Heart left ventricle (tissue), 16 donors: ENCODE measurements around the gene SMAD7. TPM values are rescaled to one million over a fixed set of nuclear protein-coding genes. Genes with fewer than 3 reads are reported as not detected.
A peak's percentile ranks its signal among the peaks of the same experiment; 100 is the strongest.

Experiments
- ATAC-seq, 4 donors: fragments of 200-7000 bp; cut with Tn5 transposase; one replicate each; pipeline ENCODE4 v1.9.1; 2020 to 2022; ENCODE audit warnings: moderate library complexity in 4 of 4, mild to moderate bottlenecking in 3 of 4, moderate number of reproducible peaks in 1 of 4
- DNase-seq, 5 donors: peaks; one replicate each; pipeline ENCODE4 v3.0.0-alpha.2; 2020
- H3K27ac ChIP-seq, 12 donors: fragments of 200-600 bp; sonication (generic) in 4 of 12; one replicate each; pipeline versions ENCODE4 v1.5.0 to v1.8.0; 2016 to 2022; ENCODE audit warnings: mild to moderate bottlenecking in 2 of 12
- H3K27me3 ChIP-seq, 9 donors: fragments of 200-600 bp; sonication (generic) in 2 of 9; one replicate each; pipeline versions ENCODE4 v1.5.1 to v1.8.0; 2016 to 2022; ENCODE audit warnings: mild to moderate bottlenecking in 3 of 9
- H3K36me3 ChIP-seq, 9 donors: fragments of 200-600 bp; sonication (generic) in 2 of 9; one replicate each; pipeline versions ENCODE4 v1.5.0 to v1.8.0; 2018 to 2022; ENCODE audit warnings: mild to moderate bottlenecking in 2 of 9
- H3K4me1 ChIP-seq, 12 donors: fragments of 200-600 bp; sonication (generic) in 4 of 12; one replicate each; pipeline versions ENCODE4 v1.5.0 to v1.8.0; 2016 to 2022; ENCODE audit warnings: mild to moderate bottlenecking in 3 of 12
- H3K4me3 ChIP-seq, 12 donors: fragments of 200-600 bp; sonication (generic) in 4 of 12; one replicate each; pipeline versions ENCODE4 v1.5.0 to v1.8.0; 2017 to 2022; ENCODE audit warnings: mild to moderate bottlenecking in 9 of 12, moderate library complexity in 4 of 12
- H3K9me3 ChIP-seq, 12 donors: fragments of 200-600 bp; sonication (generic) in 4 of 12; one replicate each; pipeline versions ENCODE4 v1.5.0 to v1.8.0; 2016 to 2022; ENCODE audit warnings: mild to moderate bottlenecking in 1 of 12
- POLR2A ChIP-seq, 2 donors: fragments of 450-650 bp; IDR thresholded peaks; one replicate each; pipeline ENCODE4 v1.6.1; 2017; ENCODE audit warnings: antibody characterized with exemption in 2 of 2, mild to moderate bottlenecking in 2 of 2, moderate library complexity in 2 of 2
- WGBS, 4 donors: extraction: QIAGEN DNeasy Blood & Tissue Kit in 2 of 4; methylation state at CpG; one replicate each; pipeline versions ENCODE4 v1.1.5 to v1.1.7; 2013 to 2018; 5-methylcytosine and 5-hydroxymethylcytosine counted together
- intact Hi-C, 10 donors: fragments of 100-400 bp; cut with DNase I; formaldehyde crosslinking; loops; one replicate each; pipeline versions ENCODE4 v1.11.1 to v1.14.2; 2022
- polyA plus RNA-seq, 2 donors: library from polyadenylated mRNA; stranded (reverse); fragments of 200-250 nt; gene quantifications; one replicate each; pipeline ENCODE4 v1.2.3, GENCODE V29; 2013
- total RNA-seq, 9 donors: library from RNA; depleted of rRNA in 2 of 9; stranded (reverse); fragments of >200 nt in 2 of 9; fragmentation: NEBNext Ultra II Directional in 3 of 9; extraction: Animal tissue kit (Norgen Biotek cat#: 25700) in 3 of 9; gene quantifications; one replicate each; pipeline versions ENCODE4 v1.1.0 to v1.2.4, GENCODE V29; 2016 to 2023
- TF ChIP-seq, protein P1 (sequence below), 12 donors: fragments of 200-600 bp; sonication (generic) in 4 of 12; IDR thresholded peaks; one replicate each; pipeline versions ENCODE4 v1.5.0 to v1.8.0; 2018 to 2022; ENCODE audit warnings: antibody characterized with exemption in 12 of 12, mild to moderate bottlenecking in 5 of 12
- donor health status: ischemic (EF 13 %, LVEDD 7.1; RV severe dilation, severe dysfunction).
- donor health status: healthy with polysubstance abuse.
- donor health status: DM: no; HTN: yes; CAD: no.
- donor health status: DM: no; HTN: no; CAD: no.
- donor health status: ischemic (EF 25% LVEDD 6.9; RV normal size, moderate dysfunction).
- donor health status: ischemic (EF 25% LVEDD 5.7; RV mildly dilated, moderate dysfunction).
- donor health status: healthy.
- donor health status: DM: yes; HTN: yes; CAD: no.
- donor health status: ischemic (EF 35%, LVEDD 5.7; RV mildly dilated, moderate dysfunction).
- donor health status: nonischemic (EF 11% LVEDD 7.7; RV severe dilation, severe dysfunction).
- donor health status: DM: yes; HTN: yes; CAD: no.
- donor health status: PGD.
- donor health status: ischemic (EF 29% LVEDD 5.4; RV normal size, mild dysfunction).
- donor health status: nonischemic (EF 23%, LVEDD 6.1; RV moderate dilation, normal function).

Gene SMAD7
- total and polyA plus RNA-seq, 11 donors, result 9.1 to 32.0 (median 19.9) TPM

DNA sequence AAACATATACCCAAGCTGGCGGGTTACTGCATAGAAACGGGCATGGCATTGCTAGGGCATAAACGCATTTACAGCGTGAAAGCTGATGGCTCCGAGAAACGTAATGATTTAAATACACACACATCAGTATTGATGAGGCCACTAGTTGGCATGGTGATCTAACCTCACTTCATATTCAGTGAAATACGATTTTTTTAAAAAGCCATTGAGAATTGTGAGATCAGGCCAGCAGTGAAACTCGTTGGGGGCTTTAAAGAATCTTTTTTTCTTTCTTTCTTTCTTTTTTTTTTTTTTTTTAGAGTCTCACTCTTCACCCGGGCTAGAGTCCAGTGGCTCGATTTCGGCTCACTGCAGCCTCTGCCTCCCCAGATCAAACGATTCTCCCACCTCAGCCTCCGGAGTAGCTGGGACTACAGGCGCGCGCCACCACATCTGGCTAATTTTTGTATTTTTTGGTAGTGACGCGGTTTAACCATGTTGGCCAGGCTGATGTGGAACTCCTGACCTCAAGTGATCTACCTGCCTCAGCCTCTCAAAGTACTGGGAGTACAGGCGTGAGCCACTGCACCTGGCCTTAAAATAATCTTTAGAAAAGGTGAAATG, 2.4 kb upstream of the SMAD7 start:
- intact Hi-C loops, result loop anchor here in 5 of 10 donors (2.0 to 10.0 kb wide), 9 partner anchors 22 to 276 kb away; no protein-coding TSS in a partner anchor
- Histone ChIP-seq H3K4me3 (peak overlapping the region; percentile 43 to 98 (median 86)), H3K9me3 (no peaks in the 10 kb centered on the region), H3K36me3 (no peaks in the 10 kb centered on the region), H3K27me3 (peaks cover 0 to 6% (median 0%) of the 10 kb centered on the region in 9 donors), H3K27ac (peak overlapping the region; percentile 95 to 100 (median 98)), H3K4me1 (peaks cover 5 to 46% (median 33%) of the 10 kb centered on the region in 12 donors)
- no peak for TF ChIP-seq POLR2A (IDR thresholded peaks at IDR 0.05)
- TF ChIP-seq, protein P1, sequence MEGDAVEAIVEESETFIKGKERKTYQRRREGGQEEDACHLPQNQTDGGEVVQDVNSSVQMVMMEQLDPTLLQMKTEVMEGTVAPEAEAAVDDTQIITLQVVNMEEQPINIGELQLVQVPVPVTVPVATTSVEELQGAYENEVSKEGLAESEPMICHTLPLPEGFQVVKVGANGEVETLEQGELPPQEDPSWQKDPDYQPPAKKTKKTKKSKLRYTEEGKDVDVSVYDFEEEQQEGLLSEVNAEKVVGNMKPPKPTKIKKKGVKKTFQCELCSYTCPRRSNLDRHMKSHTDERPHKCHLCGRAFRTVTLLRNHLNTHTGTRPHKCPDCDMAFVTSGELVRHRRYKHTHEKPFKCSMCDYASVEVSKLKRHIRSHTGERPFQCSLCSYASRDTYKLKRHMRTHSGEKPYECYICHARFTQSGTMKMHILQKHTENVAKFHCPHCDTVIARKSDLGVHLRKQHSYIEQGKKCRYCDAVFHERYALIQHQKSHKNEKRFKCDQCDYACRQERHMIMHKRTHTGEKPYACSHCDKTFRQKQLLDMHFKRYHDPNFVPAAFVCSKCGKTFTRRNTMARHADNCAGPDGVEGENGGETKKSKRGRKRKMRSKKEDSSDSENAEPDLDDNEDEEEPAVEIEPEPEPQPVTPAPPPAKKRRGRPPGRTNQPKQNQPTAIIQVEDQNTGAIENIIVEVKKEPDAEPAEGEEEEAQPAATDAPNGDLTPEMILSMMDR (IDR thresholded peaks at IDR 0.05), result no peak
- 63 to 67% (median 65%) methylated on average over 19 of the region's 19 CpGs for WGBS, 4 donors
- DNase-seq (no peak), ATAC-seq (no peak)

DNA sequence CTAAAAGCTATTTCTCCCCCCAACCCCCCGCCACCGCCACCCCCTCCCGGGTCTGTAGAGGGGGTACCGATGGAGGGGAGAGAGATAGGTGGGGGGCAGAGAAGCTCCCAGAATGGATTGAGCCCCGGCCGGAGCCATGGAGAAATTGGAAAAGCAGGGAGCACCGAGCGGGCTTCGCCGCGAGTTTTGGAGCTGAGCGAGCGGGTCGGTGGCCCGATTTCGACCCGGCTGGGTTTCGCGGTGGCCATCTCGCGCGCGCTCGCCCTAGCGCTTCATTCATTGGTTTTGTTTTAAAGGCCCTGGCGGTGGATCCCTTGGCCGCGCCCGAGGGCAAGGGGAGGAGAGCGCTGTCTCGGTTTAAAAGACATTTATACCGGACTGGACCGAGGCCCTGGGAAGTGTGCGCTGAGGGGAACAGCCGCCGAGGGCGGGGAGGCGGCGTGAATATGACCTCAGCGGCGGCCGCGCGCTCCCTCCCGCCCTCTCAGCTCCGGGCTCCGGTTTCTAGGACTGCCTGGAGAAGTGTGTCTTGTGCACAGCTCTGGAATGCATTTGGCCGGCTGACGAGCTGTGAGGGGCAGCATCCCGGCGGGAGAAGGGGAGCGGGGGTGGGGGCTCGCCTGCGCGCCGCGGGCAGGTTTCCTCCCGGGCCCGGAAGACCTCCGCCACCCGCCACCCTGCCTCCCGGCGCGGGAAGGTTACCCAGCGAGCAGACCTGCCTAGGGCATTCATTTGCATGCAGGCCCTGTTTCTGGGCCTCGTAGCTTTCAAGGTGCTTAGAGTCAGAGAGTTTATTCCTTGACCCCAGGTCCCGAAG, 1.7 kb upstream of the SMAD7 start:
- peak in 1 of 2 donors; percentile 48 for TF ChIP-seq POLR2A (IDR thresholded peaks at IDR 0.05)
- TF ChIP-seq, protein P1 (IDR thresholded peaks at IDR 0.05), result peak in 1 of 12 donors; percentile 13
- WGBS, 4 donors, result 0 to 1% (median 0%) methylated on average over 50 to 67 of the region's 67 CpGs
- intact Hi-C loops, result loop anchor here in 6 of 10 donors (1.0 to 10.0 kb wide), 10 partner anchors 22 to 275 kb away; no protein-coding TSS in a partner anchor
- Histone ChIP-seq H3K4me1 (peaks cover 5 to 53% (median 37%) of the 10 kb centered on the region in 12 donors), H3K9me3 (no peaks in the 10 kb centered on the region), H3K4me3 (peak overlapping the region; percentile 43 to 98 (median 86)), H3K27me3 (peaks cover 0 to 6% (median 0%) of the 10 kb centered on the region in 9 donors), H3K36me3 (peaks cover 0 to 1% (median 0%) of the 10 kb centered on the region in 9 donors), H3K27ac (peak overlapping the region; percentile 95 to 100 (median 98))
- peak; percentile 74 to 86 (median 81) for ATAC-seq
- DNase-seq, result peak; percentile 88 to 90 (median 89)

DNA sequence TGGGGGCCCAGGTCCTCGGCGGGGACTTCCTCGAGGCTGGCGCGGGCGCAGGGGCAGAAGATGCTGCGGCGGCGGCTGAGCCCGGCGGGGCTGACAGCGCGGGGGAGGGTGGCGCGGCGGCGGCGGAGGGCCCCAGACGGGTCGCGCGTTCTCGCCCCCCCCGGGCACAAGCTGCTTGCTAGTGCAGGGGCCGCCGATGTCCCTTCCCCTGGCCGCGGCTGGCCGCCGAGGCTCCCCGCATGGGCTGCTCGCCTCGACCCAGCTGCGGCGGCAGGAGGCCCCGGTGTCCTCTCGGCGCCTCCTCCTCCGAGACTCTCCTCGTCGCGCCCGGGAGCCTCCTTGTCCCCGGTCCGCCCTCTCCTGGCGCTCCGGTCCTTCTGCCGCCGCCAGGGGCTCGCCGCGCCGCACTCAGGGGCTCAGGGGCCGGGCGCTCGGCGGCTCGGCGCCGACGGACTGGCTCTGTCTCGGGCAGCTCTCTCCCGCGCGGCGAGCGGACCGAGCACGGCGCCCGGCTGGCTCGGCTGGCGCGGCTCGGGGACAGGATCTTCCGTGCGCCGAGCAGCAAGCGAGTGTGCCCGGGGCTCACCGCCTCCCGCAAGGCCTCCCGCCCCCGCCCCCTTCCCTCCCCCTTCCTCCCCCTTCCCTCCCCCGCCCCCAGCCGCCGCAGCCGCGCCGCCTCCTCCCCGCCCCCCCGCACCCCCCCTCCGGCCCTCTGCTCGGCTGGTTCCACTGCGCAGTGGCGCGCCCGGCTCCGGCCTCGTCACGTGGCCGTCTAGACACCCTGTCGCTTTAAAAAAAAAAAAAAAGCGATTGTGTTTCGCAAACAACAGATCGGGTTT, 902 bp upstream of the SMAD7 start:
- TF ChIP-seq POLR2A (IDR thresholded peaks at IDR 0.05), result peak in 1 of 2 donors; percentile 87
- TF ChIP-seq, protein P1 (IDR thresholded peaks at IDR 0.05), result peak in 6 of 12 donors; percentile 14 to 54 (median 32)
- Histone ChIP-seq H3K4me3 (peak overlapping the region; percentile 72 to 98 (median 90)), H3K27me3 (peaks cover 0 to 6% (median 0%) of the 10 kb centered on the region in 9 donors), H3K27ac (peak overlapping the region; percentile 95 to 100 (median 98)), H3K4me1 (peaks cover under 1 to 57% (median 39%) of the 10 kb centered on the region in 12 donors), H3K9me3 (no peaks in the 10 kb centered on the region), H3K36me3 (peaks cover 0 to 10% (median under 1%) of the 10 kb centered on the region in 9 donors)
- DNase-seq, result peak; percentile 91 to 95 (median 91)
- 0 to 1% (median 0%) methylated on average over 51 to 102 of the region's 106 CpGs for WGBS, 4 donors
- peak; percentile 74 to 85 (median 77) for ATAC-seq
- intact Hi-C loops, result loop anchor here in 8 of 10 donors (1.0 to 10.0 kb wide), 11 partner anchors 23 to 274 kb away; no protein-coding TSS in a partner anchor
